Activated CD4-positive, alpha-beta memory T cell treated with anti-CD3 and anti-CD28 coated beads, Interleukin-2, amount 10 ng/mL, durations not matched to agents 7 days and 5 days (primary cell): ENCODE data around the gene TMEM51. TPM values are rescaled to one million over a fixed set of nuclear protein-coding genes. Genes with fewer than 3 reads are reported as not detected.

Experiments used
- CTCF ChIA-PET: fragments of 350-600 bp; sonication (Branson Sonifier 250); formaldehyde crosslinking; loops from one replicate; lab custom pipeline; 2021; ENCODE audit warnings: antibody characterized with exemption, inconsistent platforms; lab: Charles Lee
- POLR2A ChIA-PET: fragments of 350-600 bp; sonication (Branson Sonifier 250); formaldehyde crosslinking; loops from one replicate; lab custom pipeline; 2021; ENCODE audit warnings: antibody characterized with exemption; lab: Charles Lee
- DNase-seq: peaks from one replicate; pipeline ENCODE4 v3.0.0-alpha.2; 2020
- H3K27ac Mint-ChIP-seq: one replicate; pipeline ENCODE4 v1.8.0; 2021; ENCODE audit warnings: mild to moderate bottlenecking, mixed read lengths
- H3K27me3 Mint-ChIP-seq: one replicate; pipeline ENCODE4 v1.8.0; 2021; ENCODE audit warnings: mixed read lengths
- H3K36me3 Mint-ChIP-seq: one replicate; pipeline ENCODE4 v1.8.0; 2021; ENCODE audit warnings: low read depth, mixed read lengths
- H3K4me1 Mint-ChIP-seq: one replicate; pipeline ENCODE4 v1.8.0; 2021; ENCODE audit warnings: mixed read lengths
- H3K4me3 Mint-ChIP-seq: one replicate; pipeline ENCODE4 v1.8.0; 2021; ENCODE audit warnings: mild to moderate bottlenecking, mixed read lengths
- H3K9me3 Mint-ChIP-seq: one replicate; pipeline ENCODE4 v1.8.0; 2021; ENCODE audit warnings: mixed read lengths
- total RNA-seq, 2 experiments: library from RNA; stranded (reverse); gene quantifications; one replicate each; pipeline ENCODE4 v1.2.3, GENCODE V29; 2021

TMEM51 gene
- total RNA-seq, 2 experiments from 2014 or later = not detected

DNA sequence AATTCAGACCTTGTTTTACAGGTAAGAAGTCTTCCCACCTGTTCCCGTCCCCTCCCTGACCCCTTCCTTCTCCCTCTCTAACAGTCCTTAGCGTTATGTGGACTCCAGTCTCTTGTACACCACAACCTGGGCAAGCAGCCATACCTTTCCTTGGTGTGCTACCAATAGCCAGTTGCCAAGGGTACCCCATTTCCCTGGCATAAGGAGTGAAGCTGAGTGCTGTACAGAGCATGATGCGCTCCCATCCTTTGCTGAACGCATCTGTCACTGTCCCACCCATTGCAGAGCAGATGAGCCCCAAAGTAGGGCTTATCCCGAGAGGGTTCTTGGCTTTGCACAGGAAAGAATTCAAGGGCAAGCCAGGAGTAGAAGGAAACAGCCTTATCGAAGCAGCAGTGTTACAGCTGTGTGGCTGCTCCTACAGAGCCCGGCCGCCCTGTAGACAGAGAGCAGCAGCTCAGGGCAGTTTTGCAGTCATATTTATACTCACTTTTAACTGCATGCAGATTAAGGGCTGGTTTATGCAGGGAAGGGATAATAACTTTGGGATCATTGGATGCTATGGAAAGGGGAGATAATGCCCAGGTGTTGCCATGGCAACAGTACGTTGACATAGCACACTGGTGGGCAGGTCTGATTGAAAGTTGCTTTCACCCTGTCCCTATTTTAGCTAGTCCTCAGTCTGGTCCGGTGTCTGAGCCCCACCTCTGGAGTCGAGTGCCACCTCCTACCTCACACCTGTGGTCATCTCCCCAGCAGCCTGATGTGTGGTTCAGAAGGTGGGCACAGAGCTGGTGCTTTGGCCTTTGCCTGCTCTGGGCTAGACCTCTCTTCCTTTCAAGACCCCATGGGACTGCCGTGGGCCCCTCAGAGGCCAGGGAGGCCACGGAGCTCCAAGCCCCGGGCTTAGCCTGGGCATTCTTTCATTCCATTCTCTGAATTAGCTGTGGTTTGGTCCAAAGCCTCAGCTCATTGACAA, 98.6 kb downstream of the TMEM51 start:
- Mint-ChIP-seq H3K4me1 (peaks cover 59% of the 10 kb centered on the region), H3K27ac (peak overlapping the region; percentile 25), H3K4me3 (no peak overlapping the region), H3K36me3 (peaks cover 3% of the 10 kb centered on the region), H3K9me3 (no peaks in the 10 kb centered on the region), H3K27me3 (peaks cover 68% of the 10 kb centered on the region)
- DNase-seq = no peak
- CTCF ChIA-PET = no interaction called here
- POLR2A ChIA-PET = no interaction called here

DNA sequence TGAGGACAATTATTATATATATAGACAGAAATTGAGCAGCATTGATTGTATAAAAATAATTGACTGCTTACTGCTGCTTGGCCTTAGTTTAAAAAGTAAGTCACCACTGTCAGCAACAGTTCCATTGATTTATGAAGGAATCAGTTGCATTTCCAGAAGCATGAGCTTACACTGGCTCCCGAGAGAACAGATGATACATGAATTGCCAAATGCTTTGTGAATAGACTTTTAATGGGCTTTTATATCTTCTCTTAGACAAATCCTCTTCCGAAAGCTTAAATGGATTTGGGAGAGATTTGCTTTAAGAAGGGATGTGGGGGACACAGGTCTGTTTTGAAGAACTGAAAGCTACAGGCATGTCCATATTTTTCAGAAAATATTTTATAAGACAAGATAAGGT, 101.0 kb downstream of the TMEM51 start:
- peaks cover 63% of the 10 kb centered on the region for H3K27me3 Mint-ChIP-seq
- peaks cover 38% of the 10 kb centered on the region for H3K4me1 Mint-ChIP-seq
- DNase-seq = no peak
- no peak overlapping the region for H3K27ac Mint-ChIP-seq
- H3K36me3 Mint-ChIP-seq = no peaks in the 10 kb centered on the region
- CTCF ChIA-PET = interaction anchor here (1.4 to 1.5 kb wide), 2 partner anchors 17 to 126 kb away, joined by 3 to 5 read pairs; no protein-coding TSS in a partner anchor
- H3K9me3 Mint-ChIP-seq = no peaks in the 10 kb centered on the region
- no peak overlapping the region for H3K4me3 Mint-ChIP-seq
- POLR2A ChIA-PET = interaction anchor here (0.6 kb wide), 1 partner anchor 71 kb away, joined by 3 read pairs; no protein-coding TSS in a partner anchor

DNA sequence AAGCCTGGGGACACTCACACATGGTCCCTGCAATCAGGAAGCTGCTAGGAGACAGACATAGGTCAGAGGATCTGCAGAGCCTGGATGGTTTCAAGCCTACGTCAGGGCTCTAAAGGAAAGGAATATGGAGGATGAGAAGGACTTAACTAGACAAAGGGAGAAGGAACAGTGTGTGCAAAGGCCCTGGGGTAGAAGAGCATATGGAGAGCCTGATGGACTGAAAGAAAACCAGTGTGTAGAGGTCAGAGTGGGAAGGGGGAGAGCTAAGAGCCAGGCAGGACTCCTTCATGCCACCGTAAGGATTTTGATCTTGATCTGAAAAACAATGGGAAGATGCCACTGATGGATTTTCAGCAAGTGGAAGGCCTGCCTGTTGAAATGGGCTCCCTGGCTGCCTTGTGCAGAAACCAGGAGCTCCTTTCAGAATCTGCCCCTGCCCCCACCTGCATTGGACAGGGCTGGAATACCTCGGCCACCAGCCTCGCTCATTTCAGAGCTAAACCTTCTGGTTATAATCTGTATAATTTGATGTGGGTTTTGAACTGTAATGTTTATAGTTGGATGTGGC, 102.1 kb downstream of the TMEM51 start:
- Mint-ChIP-seq H3K4me1 (peaks cover 32% of the 10 kb centered on the region), H3K4me3 (no peak overlapping the region), H3K36me3 (no peaks in the 10 kb centered on the region), H3K27ac (no peak overlapping the region), H3K27me3 (peaks cover 60% of the 10 kb centered on the region), H3K9me3 (no peaks in the 10 kb centered on the region)
- DNase-seq = no peak
- ChIA-PET CTCF (interaction anchor here (0.7 to 1.4 kb wide), 2 partner anchors 127 to 1186 kb away, joined by 3 read pairs; no protein-coding TSS in a partner anchor), POLR2A (no interaction called here)

DNA sequence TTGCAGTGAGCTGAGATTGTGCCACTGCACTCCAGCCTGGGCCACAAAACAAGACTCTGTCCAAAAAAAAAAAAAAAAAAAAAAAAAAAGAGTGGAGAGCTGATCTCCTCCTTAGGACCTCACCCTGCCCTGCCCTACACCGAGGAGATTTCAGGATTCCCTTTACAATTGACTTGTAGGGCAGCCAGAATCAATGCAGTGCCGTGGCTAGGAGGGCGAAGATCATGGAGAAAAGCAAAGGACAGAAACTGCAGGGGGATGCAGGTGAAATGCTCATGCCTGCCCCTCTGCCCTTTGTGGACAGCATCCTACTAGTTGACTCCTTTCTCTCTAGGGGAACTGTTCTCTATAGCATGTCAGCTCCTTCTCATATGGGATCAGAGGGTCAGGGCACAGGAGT, 103.0 kb downstream of the TMEM51 start:
- H3K4me1 Mint-ChIP-seq = peaks cover 35% of the 10 kb centered on the region
- no peak for DNase-seq
- H3K9me3 Mint-ChIP-seq = no peaks in the 10 kb centered on the region
- peaks cover 60% of the 10 kb centered on the region for H3K27me3 Mint-ChIP-seq
- no peak overlapping the region for H3K27ac Mint-ChIP-seq
- H3K36me3 Mint-ChIP-seq = no peaks in the 10 kb centered on the region
- no peak overlapping the region for H3K4me3 Mint-ChIP-seq
- CTCF ChIA-PET = interaction anchor here (0.7 kb wide), 1 partner anchor 1185 kb away, joined by 3 read pairs; no protein-coding TSS in a partner anchor
- POLR2A ChIA-PET = no interaction called here

DNA sequence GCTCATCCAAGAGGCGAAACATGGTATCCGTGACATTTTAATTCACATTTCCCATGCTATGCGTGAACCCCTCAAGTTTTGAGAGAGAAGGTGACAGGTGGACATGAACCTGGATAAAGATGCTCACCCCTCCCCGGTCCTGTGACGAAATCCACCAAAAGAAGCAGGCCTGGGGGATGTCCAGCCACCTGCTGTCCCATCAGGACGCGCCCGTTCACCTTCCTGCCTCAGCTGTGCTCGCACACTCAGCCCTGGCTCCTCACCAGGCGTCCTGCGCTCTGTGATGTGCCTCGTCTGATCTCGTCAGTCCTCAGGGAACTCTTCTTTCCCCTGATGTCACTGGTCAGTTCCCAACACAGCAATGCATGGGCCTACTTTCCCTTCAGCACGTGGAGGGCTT, 103.8 kb downstream of the TMEM51 start:
- no peaks in the 10 kb centered on the region for H3K36me3 Mint-ChIP-seq
- DNase-seq = no peak
- no peaks in the 10 kb centered on the region for H3K9me3 Mint-ChIP-seq
- H3K4me1 Mint-ChIP-seq = peaks cover 34% of the 10 kb centered on the region
- H3K27me3 Mint-ChIP-seq = peaks cover 62% of the 10 kb centered on the region
- CTCF ChIA-PET = no interaction called here
- POLR2A ChIA-PET = no interaction called here
- H3K27ac Mint-ChIP-seq = no peak overlapping the region
- no peak overlapping the region for H3K4me3 Mint-ChIP-seq

DNA sequence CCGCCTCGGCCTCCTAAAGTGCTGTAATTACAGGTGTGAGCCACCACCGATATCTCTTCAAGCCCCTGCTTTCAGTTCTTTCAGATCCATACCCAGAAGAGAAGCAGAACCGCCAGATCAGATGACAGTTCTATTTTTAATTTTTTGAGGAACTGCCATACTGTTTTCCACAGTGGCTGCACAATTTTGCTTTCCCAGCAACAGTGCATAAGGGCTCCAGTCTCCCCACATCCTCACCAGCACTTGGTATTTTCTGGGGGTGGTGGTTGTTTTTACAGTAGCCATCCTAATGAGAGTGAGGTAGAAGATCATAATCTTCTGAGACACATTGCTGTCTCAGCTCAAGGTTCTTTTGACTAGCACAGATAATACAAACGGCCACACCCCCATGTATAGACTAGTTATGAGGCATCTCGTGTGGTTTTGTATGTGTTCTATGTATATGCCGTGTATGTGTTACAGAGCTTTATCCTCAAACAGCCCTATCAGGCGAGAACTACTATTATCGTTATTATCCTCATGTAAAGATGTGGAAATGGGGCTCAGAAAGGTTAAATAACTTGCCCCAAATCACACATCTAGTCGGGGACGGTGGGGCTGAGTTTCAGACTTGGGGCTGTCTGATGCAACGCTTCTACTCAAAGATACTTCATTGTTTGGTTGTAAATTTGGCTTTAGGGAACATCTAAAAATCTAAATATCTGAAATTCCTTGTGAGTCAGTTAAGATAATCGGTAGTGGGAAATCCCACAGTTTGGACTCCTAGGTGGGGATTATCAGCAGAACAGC, 105.5 kb downstream of the TMEM51 start:
- peaks cover 69% of the 10 kb centered on the region for H3K27me3 Mint-ChIP-seq
- CTCF ChIA-PET = no interaction called here
- no peak for DNase-seq
- peaks cover 18% of the 10 kb centered on the region for H3K4me1 Mint-ChIP-seq
- no peaks in the 10 kb centered on the region for H3K9me3 Mint-ChIP-seq
- POLR2A ChIA-PET = interaction anchor here (0.6 kb wide), 1 partner anchor 126 kb away, joined by 3 read pairs; no protein-coding TSS in a partner anchor
- no peak overlapping the region for H3K4me3 Mint-ChIP-seq
- no peaks in the 10 kb centered on the region for H3K36me3 Mint-ChIP-seq
- no peak overlapping the region for H3K27ac Mint-ChIP-seq

DNA sequence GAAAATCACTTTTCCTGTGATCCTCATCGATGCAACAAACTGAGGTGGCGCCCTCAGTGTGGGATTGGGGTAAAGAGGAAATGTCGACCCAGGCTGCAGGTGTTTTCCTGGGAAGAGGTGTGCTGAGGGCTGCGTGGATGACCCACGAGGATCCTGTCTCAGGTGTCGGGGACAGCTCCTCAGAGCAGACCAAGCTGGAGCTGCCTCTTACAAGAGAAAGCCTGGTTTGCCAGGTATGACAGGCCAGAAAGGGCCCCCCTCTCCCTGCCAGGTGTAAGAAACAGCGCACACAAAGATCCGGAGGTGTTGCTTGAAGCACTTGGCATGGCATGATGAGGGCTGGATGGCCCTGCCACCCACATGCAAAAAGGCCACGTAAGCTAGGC, 106.1 kb downstream of the TMEM51 start:
- H3K36me3 Mint-ChIP-seq = no peaks in the 10 kb centered on the region
- CTCF ChIA-PET = no interaction called here
- POLR2A ChIA-PET = no interaction called here
- H3K27ac Mint-ChIP-seq = no peak overlapping the region
- H3K9me3 Mint-ChIP-seq = peaks cover under 1% of the 10 kb centered on the region
- H3K27me3 Mint-ChIP-seq = peaks cover 69% of the 10 kb centered on the region
- DNase-seq = no peak
- H3K4me3 Mint-ChIP-seq = no peak overlapping the region
- H3K4me1 Mint-ChIP-seq = peaks cover 16% of the 10 kb centered on the region

DNA sequence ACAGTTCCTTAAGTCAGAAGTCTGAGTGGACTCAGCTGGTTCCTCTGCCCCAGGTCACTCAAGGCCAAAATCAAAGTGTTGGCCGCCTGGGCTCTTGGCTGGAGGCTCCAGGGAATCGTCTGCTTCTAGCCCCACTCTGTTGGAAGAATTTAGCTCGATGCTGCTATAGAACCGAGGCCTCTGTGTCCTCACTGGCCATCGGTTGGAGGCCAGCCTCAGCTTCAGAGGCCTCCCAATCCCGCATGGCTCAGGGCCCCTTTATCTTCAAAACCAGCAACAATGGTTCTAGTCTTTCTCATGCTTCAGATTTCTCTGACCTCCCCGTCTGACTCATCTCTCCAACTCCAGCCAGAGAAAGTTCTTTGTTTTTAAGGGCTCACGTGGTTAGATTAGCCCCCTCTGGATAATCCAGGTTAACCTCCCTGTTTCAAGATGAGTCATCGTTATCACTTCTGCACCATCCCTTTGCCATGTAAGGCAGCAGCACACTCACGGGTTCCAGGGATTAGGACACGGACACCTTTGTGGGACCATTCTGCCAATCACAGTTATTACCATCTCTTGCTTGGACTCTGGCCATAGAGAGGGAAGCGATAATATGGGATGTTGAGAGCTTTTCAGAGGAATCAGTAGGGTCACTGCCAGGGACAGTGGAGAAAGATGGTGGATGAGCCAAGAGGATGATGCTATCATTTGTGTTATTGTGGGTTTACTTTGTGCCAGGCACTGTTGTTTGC, 107.0 kb downstream of the TMEM51 start:
- ChIA-PET CTCF (interaction anchor here (1.2 kb wide), 1 partner anchor 101 kb away, joined by 3 read pairs; no protein-coding TSS in a partner anchor), POLR2A (no interaction called here)
- H3K4me1 Mint-ChIP-seq = peaks cover 16% of the 10 kb centered on the region
- peaks cover 66% of the 10 kb centered on the region for H3K27me3 Mint-ChIP-seq
- H3K9me3 Mint-ChIP-seq = peaks cover 4% of the 10 kb centered on the region
- no peak overlapping the region for H3K27ac Mint-ChIP-seq
- H3K36me3 Mint-ChIP-seq = no peaks in the 10 kb centered on the region
- no peak for DNase-seq
- H3K4me3 Mint-ChIP-seq = no peak overlapping the region

DNA sequence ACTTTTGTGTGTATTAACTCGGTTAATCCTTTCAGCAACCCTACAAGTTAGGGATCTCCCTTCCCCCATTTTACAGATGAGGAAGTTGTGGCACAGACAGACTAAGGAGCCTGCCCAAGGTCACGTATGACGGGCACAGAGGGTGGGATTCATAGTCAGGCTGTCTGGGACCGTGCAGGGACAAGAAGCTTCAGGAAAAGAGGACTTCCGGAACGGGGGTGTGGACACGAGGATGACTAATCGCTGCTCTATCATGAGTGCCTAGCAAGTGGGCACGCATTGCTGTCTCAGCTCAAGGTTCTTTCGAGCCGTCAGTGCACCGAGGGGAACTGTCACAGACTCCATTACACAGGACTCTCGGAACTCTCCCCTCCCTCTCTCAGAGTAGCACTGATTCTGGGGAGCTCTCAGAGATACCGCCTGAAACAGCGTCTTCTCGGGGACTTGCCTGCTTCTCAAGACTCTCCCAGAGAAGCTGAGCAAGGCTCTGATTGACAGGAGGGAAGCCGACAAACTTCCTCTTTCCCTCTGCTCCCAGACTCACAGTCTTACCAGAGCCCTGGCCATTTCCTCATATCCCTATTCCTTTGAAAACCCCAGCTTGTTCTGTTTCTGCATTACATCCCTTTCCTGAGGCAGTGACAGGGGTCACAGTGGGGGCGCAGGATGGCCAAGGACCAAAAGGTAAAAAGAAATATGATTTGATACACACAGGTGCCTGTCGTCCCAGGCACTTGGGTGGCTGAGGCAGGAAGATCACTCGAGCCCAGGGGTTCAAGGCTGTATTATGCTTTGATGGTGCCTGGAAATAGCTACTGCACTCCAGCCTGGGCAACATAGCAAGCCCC, 107.8 kb downstream of the TMEM51 start:
- peaks cover 63% of the 10 kb centered on the region for H3K27me3 Mint-ChIP-seq
- H3K36me3 Mint-ChIP-seq = no peaks in the 10 kb centered on the region
- DNase-seq = peak; percentile 26
- no peak overlapping the region for H3K27ac Mint-ChIP-seq
- H3K9me3 Mint-ChIP-seq = peaks cover 4% of the 10 kb centered on the region
- no peak overlapping the region for H3K4me3 Mint-ChIP-seq
- ChIA-PET POLR2A (interaction anchor here (0.8 kb wide), 1 partner anchor 11 kb away, joined by 3 read pairs; no protein-coding TSS in a partner anchor), CTCF (interaction anchor here (1.2 to 1.5 kb wide), 2 partner anchors 102 to 133 kb away, joined by 3 to 6 read pairs; no protein-coding TSS in a partner anchor)
- peaks cover 16% of the 10 kb centered on the region for H3K4me1 Mint-ChIP-seq

DNA sequence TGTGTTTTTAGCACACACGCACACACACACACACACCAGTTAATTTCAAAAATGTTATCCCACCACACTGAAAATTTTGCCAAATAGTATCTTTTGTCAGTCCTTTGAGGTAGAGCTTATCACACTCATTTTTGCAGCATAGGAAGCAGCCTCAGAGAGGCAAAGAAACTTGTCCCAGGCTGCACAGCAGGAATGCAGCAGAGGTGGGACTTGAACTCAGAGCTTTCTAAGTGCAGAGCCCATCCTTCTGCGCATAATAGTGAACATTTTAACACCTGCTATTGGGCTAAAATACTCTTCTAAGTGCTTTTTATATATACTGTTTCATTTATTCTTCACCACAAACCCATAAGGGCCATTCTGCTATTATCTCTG, 108.4 kb downstream of the TMEM51 start:
- POLR2A ChIA-PET = interaction anchor here (0.8 kb wide), 1 partner anchor 12 kb away, joined by 3 read pairs; no protein-coding TSS in a partner anchor
- Mint-ChIP-seq H3K27ac (no peak overlapping the region), H3K4me1 (peaks cover 16% of the 10 kb centered on the region), H3K36me3 (no peaks in the 10 kb centered on the region), H3K4me3 (no peak overlapping the region), H3K27me3 (peaks cover 62% of the 10 kb centered on the region), H3K9me3 (peaks cover 4% of the 10 kb centered on the region)
- DNase-seq = no peak
- CTCF ChIA-PET = interaction anchor here (1.2 to 1.5 kb wide), 2 partner anchors 103 to 133 kb away, joined by 3 to 6 read pairs; no protein-coding TSS in a partner anchor

DNA sequence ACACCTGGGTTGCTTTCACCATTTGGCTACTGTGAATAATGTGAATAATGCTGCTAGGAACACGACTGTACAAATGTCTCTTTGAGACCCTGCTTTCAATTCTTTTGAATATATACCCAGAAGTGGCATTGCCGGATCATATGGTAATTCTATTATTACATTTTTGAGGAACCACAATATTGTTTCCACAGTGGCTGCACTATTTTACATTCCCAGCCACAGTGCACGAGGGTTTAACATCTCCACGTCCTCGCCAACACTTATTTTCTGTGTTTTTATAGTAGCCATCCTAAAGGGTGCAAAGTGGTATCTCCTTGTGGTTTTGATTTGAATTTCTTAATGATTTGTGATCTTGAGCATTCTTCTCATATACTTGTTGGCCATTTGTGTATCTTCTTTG, 109.2 kb downstream of the TMEM51 start:
- Mint-ChIP-seq H3K27ac (no peak overlapping the region), H3K27me3 (peaks cover 58% of the 10 kb centered on the region), H3K9me3 (peaks cover 4% of the 10 kb centered on the region), H3K36me3 (no peaks in the 10 kb centered on the region), H3K4me3 (no peak overlapping the region), H3K4me1 (peaks cover 16% of the 10 kb centered on the region)
- CTCF ChIA-PET = interaction anchor here (1.5 kb wide), 1 partner anchor 134 kb away, joined by 6 read pairs; no protein-coding TSS in a partner anchor
- no peak for DNase-seq
- POLR2A ChIA-PET = no interaction called here
